ENCODE data around the gene ZNF687. TPM values are rescaled to one million over a fixed set of nuclear protein-coding genes. Genes with fewer than 3 reads are reported as not detected.
A peak's percentile ranks its signal among the peaks of the same experiment; 100 is the strongest.

ZNF687 gene
- total RNA-seq, 2 experiments from 2014 or later = 25.5 to 26.6 TPM

GRCh38 chr1:151281225-151281968 lies 702 bp upstream of the ZNF687 start:
- peak; percentile 97 for DNase-seq
- peak; percentile 39 for ATAC-seq
- Mint-ChIP-seq H3K27me3 (ENCODE audit: low read depth) (no peaks in the 10 kb centered on the region), H3K4me1 (ENCODE audit: low read depth) (peaks cover 19% of the 10 kb centered on the region), H3K9me3 (ENCODE audit: insufficient read depth) (no peaks in the 10 kb centered on the region), H3K36me3 (ENCODE audit: low read depth) (peaks cover 9% of the 10 kb centered on the region), H3K27ac (peak overlapping the region; percentile 100), H3K4me3 (peak overlapping the region; percentile 98)
- POLR2A ChIA-PET = interaction anchor here (0.6 to 3.4 kb wide), 26 partner anchors 9 to 233 kb away, joined by 3 to 29 read pairs (median 3); partner anchors contain the start of genes C1orf56, PI4KB, PIP5K1A and POGZ
- CTCF ChIA-PET = interaction anchor here (0.6 to 1.9 kb wide), 26 partner anchors 10 to 313 kb away, joined by 3 to 16 read pairs (median 4); partner anchors contain the start of genes PI4KB and VPS72

GRCh38 chr1:151282883-151283725 lies 1.0 kb downstream of the ZNF687 start:
- peak; percentile 37 for DNase-seq
- H3K27me3 Mint-ChIP-seq (ENCODE audit: low read depth) = no peaks in the 10 kb centered on the region
- ChIA-PET POLR2A (interaction anchor here (0.5 to 3.4 kb wide), 10 partner anchors 10 to 918 kb away, joined by 3 to 29 read pairs (median 5); partner anchors contain the start of genes PI4KB, PSMB4, PSMD4 and VPS72), CTCF (interaction anchor here (0.6 to 2.8 kb wide), 5 partner anchors 9 to 183 kb away, joined by 3 to 13 read pairs (median 6); no protein-coding TSS in a partner anchor)
- peak overlapping the region; percentile 98 for H3K4me3 Mint-ChIP-seq
- H3K4me1 Mint-ChIP-seq (ENCODE audit: low read depth) = peaks cover 19% of the 10 kb centered on the region
- H3K36me3 Mint-ChIP-seq (ENCODE audit: low read depth) = peaks cover 14% of the 10 kb centered on the region
- peak overlapping the region; percentile 90 for H3K27ac Mint-ChIP-seq
- no peak for ATAC-seq
- no peaks in the 10 kb centered on the region for H3K9me3 Mint-ChIP-seq (ENCODE audit: insufficient read depth)

- peaks cover 24% of the 10 kb centered on the region for H3K36me3 Mint-ChIP-seq (ENCODE audit: low read depth)
- H3K27me3 Mint-ChIP-seq (ENCODE audit: low read depth) = no peaks in the 10 kb centered on the region
- H3K4me3 Mint-ChIP-seq = peak overlapping the region; percentile 98
- DNase-seq = no peak
- H3K9me3 Mint-ChIP-seq (ENCODE audit: insufficient read depth) = no peaks in the 10 kb centered on the region
- no peak for ATAC-seq
- POLR2A ChIA-PET = interaction anchor here (1.4 to 3.4 kb wide), 5 partner anchors 9 to 116 kb away, joined by 6 to 29 read pairs (median 10); partner anchors contain the start of genes PI4KB, PSMB4, PSMD4 and VPS72
- peak overlapping the region; percentile 90 for H3K27ac Mint-ChIP-seq
- CTCF ChIA-PET = interaction anchor here (1.0 to 2.8 kb wide), 3 partner anchors 12 to 57 kb away, joined by 5 to 13 read pairs (median 7); no protein-coding TSS in a partner anchor
- H3K4me1 Mint-ChIP-seq (ENCODE audit: low read depth) = peaks cover 19% of the 10 kb centered on the region
Measured at GRCh38 chr1:151284013-151284577, 2.0 kb downstream of the ZNF687 start.

- Mint-ChIP-seq H3K4me3 (no peak overlapping the region), H3K27me3 (ENCODE audit: low read depth) (no peaks in the 10 kb centered on the region), H3K9me3 (ENCODE audit: insufficient read depth) (no peaks in the 10 kb centered on the region), H3K36me3 (ENCODE audit: low read depth) (peaks cover 31% of the 10 kb centered on the region), H3K27ac (no peak overlapping the region), H3K4me1 (ENCODE audit: low read depth) (peaks cover 19% of the 10 kb centered on the region)
- no peak for DNase-seq
- ChIA-PET POLR2A (interaction anchor here (0.6 to 1.3 kb wide), 2 partner anchors 9 to 48 kb away, joined by 3 read pairs; no protein-coding TSS in a partner anchor), CTCF (no interaction called here)
- ATAC-seq = no peak
Measured at GRCh38 chr1:151286619-151287340, 4.7 kb downstream of the ZNF687 start.

GRCh38 chr1:151287341-151287699 lies 5.2 kb downstream of the ZNF687 start:
- POLR2A ChIA-PET = interaction anchor here (0.6 kb wide), 1 partner anchor 47 kb away, joined by 3 read pairs; no protein-coding TSS in a partner anchor
- no peaks in the 10 kb centered on the region for H3K27me3 Mint-ChIP-seq (ENCODE audit: low read depth)
- H3K9me3 Mint-ChIP-seq (ENCODE audit: insufficient read depth) = no peaks in the 10 kb centered on the region
- peaks cover 19% of the 10 kb centered on the region for H3K4me1 Mint-ChIP-seq (ENCODE audit: low read depth)
- DNase-seq (no peak), ATAC-seq (no peak)
- CTCF ChIA-PET = no interaction called here
- no peak overlapping the region for H3K4me3 Mint-ChIP-seq
- H3K36me3 Mint-ChIP-seq (ENCODE audit: low read depth) = peaks cover 31% of the 10 kb centered on the region
- no peak overlapping the region for H3K27ac Mint-ChIP-seq

- POLR2A ChIA-PET = no interaction called here
- Mint-ChIP-seq H3K4me1 (ENCODE audit: low read depth) (peaks cover 19% of the 10 kb centered on the region), H3K4me3 (no peak overlapping the region), H3K27ac (no peak overlapping the region), H3K9me3 (ENCODE audit: insufficient read depth) (no peaks in the 10 kb centered on the region), H3K36me3 (ENCODE audit: low read depth) (peaks cover 35% of the 10 kb centered on the region), H3K27me3 (ENCODE audit: low read depth) (no peaks in the 10 kb centered on the region)
- no peak for DNase-seq
- CTCF ChIA-PET = interaction anchor here (0.8 kb wide), 1 partner anchor 13 kb away, joined by 4 read pairs; no protein-coding TSS in a partner anchor
- no peak for ATAC-seq
Measured at GRCh38 chr1:151287767-151288500, 5.8 kb downstream of the ZNF687 start.

GRCh38 chr1:151288502-151288901 lies 6.4 kb downstream of the ZNF687 start:
- DNase-seq = no peak
- CTCF ChIA-PET = interaction anchor here (0.8 to 1.5 kb wide), 2 partner anchors 12 to 53 kb away, joined by 3 to 4 read pairs; no protein-coding TSS in a partner anchor
- H3K27ac Mint-ChIP-seq = no peak overlapping the region
- no peaks in the 10 kb centered on the region for H3K9me3 Mint-ChIP-seq (ENCODE audit: insufficient read depth)
- H3K4me3 Mint-ChIP-seq = no peak overlapping the region
- H3K36me3 Mint-ChIP-seq (ENCODE audit: low read depth) = peaks cover 41% of the 10 kb centered on the region
- POLR2A ChIA-PET = no interaction called here
- no peak for ATAC-seq
- peaks cover 15% of the 10 kb centered on the region for H3K4me1 Mint-ChIP-seq (ENCODE audit: low read depth)
- H3K27me3 Mint-ChIP-seq (ENCODE audit: low read depth) = no peaks in the 10 kb centered on the region

- ChIA-PET POLR2A (no interaction called here), CTCF (interaction anchor here (1.5 kb wide), 1 partner anchor 52 kb away, joined by 3 read pairs; no protein-coding TSS in a partner anchor)
- ATAC-seq (no peak), DNase-seq (no peak)
- Mint-ChIP-seq H3K4me1 (ENCODE audit: low read depth) (peaks cover 7% of the 10 kb centered on the region), H3K9me3 (ENCODE audit: insufficient read depth) (no peaks in the 10 kb centered on the region), H3K27ac (no peak overlapping the region), H3K27me3 (ENCODE audit: low read depth) (no peaks in the 10 kb centered on the region), H3K36me3 (ENCODE audit: low read depth) (peaks cover 45% of the 10 kb centered on the region), H3K4me3 (no peak overlapping the region)
Measured at GRCh38 chr1:151289080-151289935, 7.2 kb downstream of the ZNF687 start.

- ATAC-seq = no peak
- DNase-seq = no peak
- Mint-ChIP-seq H3K4me1 (ENCODE audit: low read depth) (peaks cover 5% of the 10 kb centered on the region), H3K9me3 (ENCODE audit: insufficient read depth) (no peaks in the 10 kb centered on the region), H3K27ac (no peak overlapping the region), H3K4me3 (no peak overlapping the region), H3K27me3 (ENCODE audit: low read depth) (no peaks in the 10 kb centered on the region), H3K36me3 (ENCODE audit: low read depth) (peaks cover 50% of the 10 kb centered on the region)
- ChIA-PET POLR2A (no interaction called here), CTCF (interaction anchor here (1.5 kb wide), 1 partner anchor 51 kb away, joined by 3 read pairs; no protein-coding TSS in a partner anchor)
Measured at GRCh38 chr1:151289991-151290708, 8.1 kb downstream of the ZNF687 start.

All from activated CD8-positive, alpha-beta T cell treated with anti-CD3 and anti-CD28 coated beads, Interleukin-2, amount 10 ng/mL, durations not matched to agents 7 days and 5 days (primary cell).